HG03558 (cell line): ENCODE results near the gene MYH16.
"Not testable (repeated sequence)": the region's sequence is repeated elsewhere in the genome, so short reads cannot be mapped to it uniquely, and the experiment has no call there.

ENCODE experiments used
- ATAC-seq: cut with Tn5 transposase; IDR thresholded peaks from one replicate; pipeline ENCODE4 v1.9.1; 2021; ENCODE audit warnings: moderate number of reproducible peaks; ENCODE audit not compliant: unreplicated experiment; ENCODE audit errors: extremely low read depth

The MYH16 gene

DNA sequence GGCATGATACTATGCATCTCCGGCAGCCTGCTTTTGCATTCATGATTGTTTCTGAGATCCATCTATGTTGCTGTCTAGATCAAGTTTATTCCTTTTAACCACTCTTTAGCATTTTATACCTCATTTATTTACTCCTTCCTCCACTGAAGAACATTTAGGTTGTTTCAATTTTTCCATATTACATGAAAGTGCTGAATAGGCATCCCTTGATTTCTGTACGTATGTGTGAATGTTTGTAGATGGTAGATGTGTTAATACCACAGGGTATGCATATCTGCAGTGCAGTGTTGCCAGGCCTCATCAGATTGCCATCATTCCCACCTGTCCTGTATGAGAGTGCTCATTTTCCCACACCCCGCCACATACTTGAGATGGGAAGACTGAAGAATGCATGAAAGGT lies 67.0 kb downstream of the MYH16 start:
- no peak for ATAC-seq

GRCh38 chr7:99340659-99341058 lies 68.0 kb downstream of the MYH16 start:
- ATAC-seq = no peak

DNA sequence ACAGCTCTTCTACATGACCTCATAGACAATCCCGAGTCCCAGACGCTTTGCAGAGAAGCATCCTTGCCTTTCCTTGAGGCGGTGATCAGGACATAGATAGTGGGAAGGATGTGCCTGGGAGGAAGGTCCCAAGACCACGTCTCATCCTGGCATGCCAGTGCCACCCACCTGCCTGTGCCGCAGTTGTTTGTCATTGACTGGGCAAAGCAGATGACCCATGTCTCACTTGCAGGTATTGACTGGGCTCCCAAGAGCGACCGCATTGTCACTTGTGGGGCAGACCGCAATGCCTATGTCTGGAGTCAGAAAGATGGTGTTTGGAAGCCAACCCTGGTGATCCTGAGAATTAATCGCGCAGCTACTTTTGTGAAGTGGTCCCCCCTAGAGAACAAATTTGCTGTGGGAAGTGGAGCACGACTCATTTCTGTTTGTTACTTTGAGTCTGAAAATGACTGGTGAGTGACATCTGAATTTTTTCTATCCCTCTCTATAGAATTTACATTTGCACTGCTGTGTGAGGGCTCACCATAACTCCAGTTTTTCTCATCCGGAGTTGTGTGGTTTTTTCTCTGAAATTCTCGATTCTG lies 71.5 kb downstream of the MYH16 start:
- ATAC-seq = no peak

- ATAC-seq = not testable (repeated sequence)
These were observed 78.0 kb downstream of the MYH16 start for GRCh38 chr7:99350641-99351040.

DNA sequence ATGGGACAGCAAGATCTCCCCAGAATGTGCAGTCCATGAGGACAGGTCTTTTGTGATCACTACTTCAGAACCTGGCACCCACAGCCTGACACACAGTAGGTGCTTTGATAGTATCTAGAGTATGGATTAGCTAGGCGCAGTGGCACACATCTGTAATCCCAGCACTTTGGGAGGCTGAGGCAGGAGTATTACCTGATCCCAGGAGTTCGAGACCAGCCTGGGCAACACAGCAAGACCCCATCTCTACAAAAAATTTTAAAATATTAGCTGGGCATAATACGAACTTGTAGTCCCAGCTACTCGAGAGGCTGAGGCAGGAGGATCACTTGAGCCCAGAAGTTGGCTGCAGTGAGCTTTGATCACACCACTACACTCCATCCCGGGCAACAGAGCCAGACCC lies 79.6 kb downstream of the MYH16 start:
- ATAC-seq = no peak

GRCh38 chr7:99355098-99355497 lies 82.5 kb downstream of the MYH16 start:
- ATAC-seq = no peak

DNA sequence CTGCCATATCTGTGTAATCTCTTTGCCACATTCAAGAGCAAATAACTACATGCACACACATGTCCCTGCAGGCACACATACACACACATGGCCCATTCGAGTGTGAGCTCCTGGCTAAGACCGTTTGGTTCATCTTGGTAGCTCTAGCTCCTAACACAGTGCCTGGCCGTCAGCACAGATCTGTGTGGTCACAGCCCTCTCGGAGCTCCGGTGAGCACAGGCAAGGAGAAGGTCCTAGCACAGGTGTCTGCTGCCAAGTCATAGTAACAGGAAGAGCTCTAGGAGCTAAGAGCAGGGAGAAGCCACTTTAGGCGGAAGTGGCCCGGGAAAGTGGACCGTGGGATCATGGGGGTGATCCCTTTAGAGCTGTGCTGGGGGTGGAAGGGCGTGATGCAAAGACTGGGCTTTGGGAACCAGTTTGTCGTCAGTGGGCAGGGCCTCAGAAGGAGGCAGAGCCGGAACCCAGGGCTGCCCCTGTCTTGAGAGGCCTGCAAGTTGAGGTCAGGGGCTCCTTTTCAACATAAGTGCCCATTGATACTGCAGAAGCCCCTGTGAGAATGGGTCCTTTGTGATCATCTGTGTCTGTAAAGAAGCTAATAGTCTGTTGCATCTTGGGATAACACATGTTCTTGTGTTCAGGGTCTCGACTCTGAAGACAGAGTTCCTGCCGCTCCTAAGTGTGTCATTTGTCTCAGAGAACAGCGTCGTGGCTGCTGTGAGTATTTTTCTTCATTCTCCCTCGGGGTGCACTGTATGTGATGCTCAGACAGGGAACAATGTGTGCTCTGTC lies 85.3 kb downstream of the MYH16 start:
- no peak for ATAC-seq

GRCh38 chr7:99358521-99358920 lies 85.9 kb downstream of the MYH16 start:
- not testable (repeated sequence) for ATAC-seq

DNA sequence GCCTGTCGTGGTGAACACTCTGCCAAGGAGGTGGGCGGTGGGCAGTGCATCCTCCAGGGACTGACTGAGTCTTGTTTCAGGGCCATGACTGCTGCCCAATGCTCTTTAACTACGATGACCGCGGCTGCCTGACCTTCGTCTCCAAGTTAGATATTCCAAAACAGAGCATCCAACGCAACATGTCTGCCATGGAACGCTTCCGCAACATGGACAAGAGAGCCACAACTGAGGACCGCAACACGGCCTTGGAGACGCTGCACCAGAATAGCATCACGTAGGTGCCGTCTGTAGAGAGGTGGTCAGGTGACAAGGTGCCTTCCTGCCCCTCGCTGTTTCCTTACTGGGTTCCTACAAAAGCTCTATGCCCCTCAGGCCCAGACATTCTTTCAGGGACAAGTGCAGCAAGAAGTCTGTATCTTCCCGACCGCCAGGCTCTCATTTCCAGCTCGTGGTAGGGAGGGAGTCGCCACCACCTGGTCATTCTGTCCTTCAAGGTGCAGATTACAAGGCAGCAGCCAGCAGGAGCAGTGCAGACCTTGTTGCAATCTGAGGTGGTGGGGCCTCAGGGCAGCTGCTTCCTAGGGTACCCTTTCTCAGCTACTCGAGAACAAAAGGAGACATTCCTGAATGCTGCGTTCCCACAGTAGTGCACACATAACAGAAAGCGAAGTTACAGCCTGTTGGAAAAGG lies 87.0 kb downstream of the MYH16 start:
- no peak for ATAC-seq
